ENCODE results near the gene TTC21A. TPM values are rescaled to one million over a fixed set of nuclear protein-coding genes. Genes with fewer than 3 reads are reported as not detected.

The TTC21A gene
- total RNA-seq, 6 donors from 2014 or later, result 7.4 to 52.4 (median 14.3) TPM

DNA sequence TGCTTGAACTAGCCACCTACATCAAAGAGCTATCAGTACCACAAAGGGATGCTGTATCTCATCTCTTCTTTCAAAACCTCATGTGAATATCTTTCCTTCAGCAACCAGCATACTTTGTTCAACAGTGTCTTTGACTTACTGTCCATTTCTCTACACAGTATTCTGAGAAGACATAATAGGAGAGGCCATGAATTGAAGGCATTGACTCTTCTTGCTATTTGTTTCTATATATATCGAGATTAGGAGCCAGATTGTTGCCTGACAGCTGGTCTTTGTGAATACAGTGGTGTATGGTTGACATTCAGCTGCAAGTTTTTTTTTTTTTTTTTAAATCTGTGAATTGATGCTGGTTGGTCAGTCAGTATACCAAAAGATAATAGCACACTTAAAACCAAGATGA is 58.0 kb downstream of the TTC21A start:
- no peak for ATAC-seq (ENCODE audit: low FRiP score in 2 of 2)
- DNase-seq, result no peak

DNA sequence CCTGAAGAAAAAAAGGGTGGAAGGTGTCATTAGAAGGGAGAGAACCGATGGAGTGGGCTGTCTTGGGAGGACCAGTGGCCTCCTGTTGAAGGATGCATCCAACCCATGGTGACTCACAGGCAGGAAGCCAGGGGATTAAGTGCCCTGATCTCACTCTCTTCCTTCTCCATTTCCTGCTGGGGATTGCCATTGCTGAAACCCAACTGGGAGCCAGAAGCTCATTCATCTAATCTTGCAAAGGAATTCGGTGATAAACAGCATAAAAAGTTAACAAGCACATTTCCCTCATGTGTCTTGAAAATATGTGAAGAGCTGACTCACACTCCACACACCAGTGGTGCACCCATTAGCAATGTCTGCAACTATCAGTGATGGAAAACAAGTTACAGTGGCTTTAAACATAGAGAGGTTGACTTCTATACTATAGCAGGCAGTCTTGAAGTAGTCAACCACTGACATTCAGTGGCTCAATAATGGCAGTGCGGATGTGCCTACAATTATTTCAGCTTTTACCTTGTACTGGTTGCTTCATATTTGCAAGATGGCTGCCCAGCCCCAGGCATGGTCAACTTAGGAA is 58.7 kb downstream of the TTC21A start:
- ATAC-seq (ENCODE audit: low FRiP score in 2 of 2) (peak; percentile 57 to 80), DNase-seq (no peak)
- peak overlapping the region; percentile 49 to 81 (median 70) for H3K27ac ChIP-seq
- no peaks in the 10 kb centered on the region for H3K27me3 ChIP-seq
- H3K9me3 ChIP-seq, result no peaks in the 10 kb centered on the region
- H3K36me3 ChIP-seq, result no peaks in the 10 kb centered on the region
- TF ChIP-seq EP300 (IDR thresholded peaks at IDR 0.05) (no peak), POLR2A (IDR thresholded peaks at IDR 0.05) (no peak), POLR2AphosphoS5 (IDR thresholded peaks at IDR 0.05) (peak in 1 of 2 donors; percentile 69)
- TF ChIP-seq, protein P1, sequence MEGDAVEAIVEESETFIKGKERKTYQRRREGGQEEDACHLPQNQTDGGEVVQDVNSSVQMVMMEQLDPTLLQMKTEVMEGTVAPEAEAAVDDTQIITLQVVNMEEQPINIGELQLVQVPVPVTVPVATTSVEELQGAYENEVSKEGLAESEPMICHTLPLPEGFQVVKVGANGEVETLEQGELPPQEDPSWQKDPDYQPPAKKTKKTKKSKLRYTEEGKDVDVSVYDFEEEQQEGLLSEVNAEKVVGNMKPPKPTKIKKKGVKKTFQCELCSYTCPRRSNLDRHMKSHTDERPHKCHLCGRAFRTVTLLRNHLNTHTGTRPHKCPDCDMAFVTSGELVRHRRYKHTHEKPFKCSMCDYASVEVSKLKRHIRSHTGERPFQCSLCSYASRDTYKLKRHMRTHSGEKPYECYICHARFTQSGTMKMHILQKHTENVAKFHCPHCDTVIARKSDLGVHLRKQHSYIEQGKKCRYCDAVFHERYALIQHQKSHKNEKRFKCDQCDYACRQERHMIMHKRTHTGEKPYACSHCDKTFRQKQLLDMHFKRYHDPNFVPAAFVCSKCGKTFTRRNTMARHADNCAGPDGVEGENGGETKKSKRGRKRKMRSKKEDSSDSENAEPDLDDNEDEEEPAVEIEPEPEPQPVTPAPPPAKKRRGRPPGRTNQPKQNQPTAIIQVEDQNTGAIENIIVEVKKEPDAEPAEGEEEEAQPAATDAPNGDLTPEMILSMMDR (IDR thresholded peaks at IDR 0.05), result no peak
- 58 to 59% methylated on average over 3 of the region's 3 CpGs for WGBS, 2 donors
- peaks cover 16 to 26% (median 21%) of the 10 kb centered on the region in 4 donors for H3K4me1 ChIP-seq
- H3K4me3 ChIP-seq, result no peak overlapping the region

More for the DNA sequence above, 58.0 kb downstream of the TTC21A start:
- Histone ChIP-seq H3K36me3 (no peaks in the 10 kb centered on the region), H3K27me3 (no peaks in the 10 kb centered on the region), H3K27ac (peak overlapping the region in 2 of 4 donors; percentile 78 to 81), H3K9me3 (no peaks in the 10 kb centered on the region), H3K4me3 (no peak overlapping the region), H3K4me1 (peaks cover 16 to 26% (median 21%) of the 10 kb centered on the region in 4 donors)
- TF ChIP-seq POLR2AphosphoS5 (IDR thresholded peaks at IDR 0.05) (no peak), EP300 (IDR thresholded peaks at IDR 0.05) (no peak), POLR2A (IDR thresholded peaks at IDR 0.05) (no peak)
- TF ChIP-seq, protein P1 (IDR thresholded peaks at IDR 0.05), result no peak
- 59 to 76% methylated on average over 1 of the region's 1 CpG for WGBS, 2 donors

DNA sequence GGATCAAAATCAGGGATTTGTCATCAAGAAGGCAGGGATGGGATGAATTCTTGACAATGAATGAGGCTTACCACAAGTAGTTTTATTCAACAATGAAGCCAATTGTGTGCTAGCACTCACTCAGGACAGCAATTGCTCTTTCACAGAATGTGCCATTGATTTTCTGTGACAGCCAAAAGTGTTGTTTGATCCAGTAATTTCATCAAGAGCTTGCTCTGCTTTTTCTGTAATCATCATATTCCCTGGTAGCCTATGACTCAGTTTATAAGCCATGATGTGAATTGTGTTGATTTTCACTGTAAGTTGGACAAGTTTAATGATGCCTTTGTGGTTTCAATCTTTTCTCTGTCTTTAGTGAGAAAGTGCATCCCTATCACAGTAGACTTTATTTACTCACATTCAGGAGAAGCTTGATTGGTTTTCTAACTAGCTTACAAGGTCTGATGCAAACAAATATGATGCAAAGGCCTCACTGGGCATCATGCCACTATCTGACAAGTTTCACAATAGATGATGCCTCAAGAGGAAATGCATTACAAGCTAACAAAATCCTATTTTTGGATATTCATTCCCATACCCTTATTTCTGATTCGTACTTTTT is 59.6 kb downstream of the TTC21A start:
- H3K27ac ChIP-seq, result peak overlapping the region; percentile 49 to 81 (median 70)
- ATAC-seq (ENCODE audit: low FRiP score in 2 of 2) (peak in 1 of 2 donors; percentile 76), DNase-seq (peak in 1 of 2 donors; percentile 77)
- H3K27me3 ChIP-seq, result no peaks in the 10 kb centered on the region
- no peak for TF ChIP-seq POLR2A (IDR thresholded peaks at IDR 0.05)
- peak in 1 of 2 donors; percentile 92 for TF ChIP-seq POLR2AphosphoS5 (IDR thresholded peaks at IDR 0.05)
- TF ChIP-seq EP300 (IDR thresholded peaks at IDR 0.05), result peak in 1 of 4 donors; percentile 59
- no peak overlapping the region for H3K4me3 ChIP-seq
- H3K4me1 ChIP-seq, result peaks cover 16 to 26% (median 21%) of the 10 kb centered on the region in 4 donors
- H3K9me3 ChIP-seq, result no peaks in the 10 kb centered on the region
- no peaks in the 10 kb centered on the region for H3K36me3 ChIP-seq
- WGBS, 2 donors, result 37 to 47% methylated on average over 1 of the region's 1 CpG

DNA sequence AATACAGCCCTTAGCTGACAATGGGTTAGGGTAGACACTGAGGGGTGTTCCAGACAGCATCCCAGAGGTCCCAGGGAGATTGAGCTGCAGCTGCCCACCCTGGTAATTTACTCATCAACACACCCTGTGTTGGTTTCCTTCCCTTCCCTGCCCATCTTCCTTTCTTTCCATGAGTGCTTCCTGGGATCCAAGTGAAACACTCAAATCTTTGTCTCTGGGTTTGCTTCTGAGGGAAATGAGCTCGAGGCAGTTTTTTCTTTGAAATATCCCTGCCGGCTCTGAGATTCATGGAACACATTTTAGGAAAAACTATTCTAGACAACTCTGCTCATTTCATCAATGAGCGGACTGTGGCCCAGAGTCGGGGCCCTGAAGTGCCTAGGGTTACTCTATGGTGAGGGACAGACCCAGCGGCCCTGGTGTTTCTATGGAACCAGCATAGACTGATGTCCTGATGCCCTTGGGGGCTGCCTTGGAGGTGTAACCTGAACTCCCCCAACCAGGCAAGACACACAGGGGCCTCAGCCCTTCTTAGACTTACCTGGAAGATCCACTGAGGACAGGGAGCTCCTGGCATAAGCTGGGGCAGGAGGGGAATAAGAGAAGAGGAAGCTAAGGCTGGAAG is 60.8 kb downstream of the TTC21A start:
- Histone ChIP-seq H3K4me1 (peaks cover 16 to 26% (median 21%) of the 10 kb centered on the region in 4 donors), H3K27ac (peak overlapping the region in 2 of 4 donors; percentile 27 to 78), H3K4me3 (no peak overlapping the region), H3K36me3 (no peaks in the 10 kb centered on the region), H3K9me3 (no peaks in the 10 kb centered on the region), H3K27me3 (no peaks in the 10 kb centered on the region)
- DNase-seq (no peak), ATAC-seq (ENCODE audit: low FRiP score in 2 of 2) (peak in 1 of 2 donors; percentile 35)
- TF ChIP-seq, protein P1 (IDR thresholded peaks at IDR 0.05), result no peak
- TF ChIP-seq POLR2AphosphoS5 (IDR thresholded peaks at IDR 0.05), result no peak
- no peak for TF ChIP-seq POLR2A (IDR thresholded peaks at IDR 0.05)
- TF ChIP-seq EP300 (IDR thresholded peaks at IDR 0.05), result no peak
- 83 to 87% methylated on average over 5 of the region's 5 CpGs for WGBS, 2 donors

DNA sequence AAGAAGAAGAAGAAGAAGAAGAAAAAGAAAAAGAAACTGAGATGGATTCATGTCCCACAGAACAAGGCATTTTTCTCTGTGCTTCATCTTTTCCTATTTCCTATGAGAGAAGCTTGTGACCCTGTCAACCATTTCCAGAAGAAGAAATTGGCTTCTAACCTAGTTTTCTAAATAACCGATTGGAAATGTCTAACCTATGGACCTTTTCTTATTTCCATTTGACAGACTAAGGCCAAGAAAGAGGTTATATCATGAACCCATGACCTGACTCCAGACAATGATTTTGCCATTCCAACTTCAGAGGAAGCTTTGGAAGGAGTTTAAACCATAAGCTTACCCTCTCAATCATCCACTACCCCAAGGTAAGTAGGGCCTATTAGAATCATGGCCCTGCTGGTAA is 62.2 kb downstream of the TTC21A start:
- Histone ChIP-seq H3K4me3 (no peak overlapping the region), H3K27me3 (no peaks in the 10 kb centered on the region), H3K27ac (no peak overlapping the region), H3K4me1 (peaks cover 16 to 26% (median 21%) of the 10 kb centered on the region in 4 donors), H3K9me3 (no peaks in the 10 kb centered on the region), H3K36me3 (no peaks in the 10 kb centered on the region)
- DNase-seq (no peak), ATAC-seq (ENCODE audit: low FRiP score in 2 of 2) (no peak)
- TF ChIP-seq, protein P1 (IDR thresholded peaks at IDR 0.05), result no peak
- TF ChIP-seq EP300 (IDR thresholded peaks at IDR 0.05) (no peak), POLR2A (IDR thresholded peaks at IDR 0.05) (no peak), POLR2AphosphoS5 (IDR thresholded peaks at IDR 0.05) (no peak)
- WGBS, 2 donors, result 0 to 84% methylated on average over 1 of the region's 1 CpG
